GM12891 (cell line): ENCODE data around the gene PACSIN2.

Experiments used
- DNase-seq: peaks from one replicate; pipeline ENCODE4 v3.0.0; 2011; ENCODE audit warnings: low spot score; ENCODE audit not compliant: insufficient read length
- FAIRE-seq: peaks from 2 replicates; lab custom pipeline; 2011; peaks lifted over from hg19 to GRCh38; lab: Jason Lieb, UNC
- PAX5 ChIP-seq: IDR thresholded peaks from 2 replicates; pipeline ENCODE4 v1.6.1; 2011; ENCODE audit warnings: low read length, moderate library complexity, mild to moderate bottlenecking; ENCODE audit not compliant: insufficient read depth, severe bottlenecking
- POLR2A ChIP-seq: IDR thresholded peaks from 2 replicates; pipeline ENCODE4 v1.6.1; 2011; ENCODE audit warnings: low read depth, low read length, control low read depth
- POLR2AphosphoS5 ChIP-seq: IDR thresholded peaks from 2 replicates; pipeline ENCODE4 v1.6.1; 2011; ENCODE audit warnings: low read depth, low read length, control low read depth
- POU2F2 ChIP-seq: IDR thresholded peaks from 2 replicates; pipeline ENCODE4 v1.6.1; 2011; ENCODE audit warnings: low read depth, mild to moderate bottlenecking, control low read depth, low read length, moderate library complexity
- SPI1 ChIP-seq: IDR thresholded peaks from 2 replicates; pipeline ENCODE4 v1.6.1; 2011; ENCODE audit warnings: low read depth, low read length, control low read depth
- TAF1 ChIP-seq: IDR thresholded peaks from 2 replicates; pipeline ENCODE4 v1.6.1; 2011; ENCODE audit warnings: low read depth, low read length, control low read depth

The PACSIN2 gene

DNA sequence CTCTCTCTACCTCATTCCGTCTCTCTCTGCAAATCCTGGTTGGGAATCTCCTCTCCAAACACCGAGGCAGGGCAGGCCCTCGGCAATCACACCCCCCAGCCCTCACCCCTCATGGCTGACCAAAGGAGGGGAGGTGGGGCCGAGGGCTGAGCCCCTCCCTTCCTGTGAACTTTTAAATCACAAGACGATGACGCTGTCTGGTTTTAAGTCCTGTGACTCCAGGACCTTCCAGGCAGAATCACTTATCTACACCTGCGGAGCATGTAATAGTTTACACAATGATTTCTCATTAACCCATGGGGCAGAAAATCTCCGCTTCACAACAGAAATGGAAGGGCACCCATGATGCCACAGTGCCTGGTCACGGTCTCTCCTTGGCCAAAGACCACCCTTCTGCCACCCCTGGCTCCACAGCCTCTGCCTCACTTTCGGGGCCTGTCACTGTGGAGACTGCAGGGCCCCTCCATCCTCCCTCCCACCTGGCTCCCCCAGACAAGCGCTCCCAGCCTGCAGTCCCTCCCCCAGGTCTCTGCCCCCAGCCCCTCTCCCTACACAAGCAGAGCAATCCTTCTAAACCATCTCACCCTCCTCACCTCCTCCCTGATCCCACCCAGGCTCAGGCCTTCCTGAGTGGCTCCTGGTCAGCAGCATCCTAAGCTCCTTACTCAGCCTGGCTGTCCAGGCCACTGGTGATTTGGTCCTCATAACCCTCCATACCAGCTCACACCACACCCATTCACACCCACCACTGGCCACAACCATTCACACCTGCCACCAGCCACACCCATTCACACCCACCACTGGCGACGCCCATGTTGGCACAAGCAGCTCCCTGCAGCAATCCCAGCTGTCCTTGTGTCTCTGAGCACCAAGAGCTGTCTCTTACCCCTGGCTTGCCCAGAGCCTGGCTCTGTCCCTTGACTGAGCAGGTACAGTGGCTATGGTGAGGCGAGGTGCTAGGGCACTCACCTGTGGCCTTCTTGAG is 127.1 kb downstream of the PACSIN2 start:
- DNase-seq (no peak), FAIRE-seq (no peak)
- TF ChIP-seq POLR2A (no peak), POU2F2 (no peak), POLR2AphosphoS5 (no peak), PAX5 (no peak), TAF1 (no peak)

- TF ChIP-seq SPI1 (no peak), POU2F2 (no peak), TAF1 (no peak), POLR2AphosphoS5 (no peak), PAX5 (no peak), POLR2A (no peak)
- DNase-seq, result no peak
- no peak for FAIRE-seq
These were observed 127.8 kb downstream of the PACSIN2 start for GRCh38 chr22:42887120-42887519.

DNA sequence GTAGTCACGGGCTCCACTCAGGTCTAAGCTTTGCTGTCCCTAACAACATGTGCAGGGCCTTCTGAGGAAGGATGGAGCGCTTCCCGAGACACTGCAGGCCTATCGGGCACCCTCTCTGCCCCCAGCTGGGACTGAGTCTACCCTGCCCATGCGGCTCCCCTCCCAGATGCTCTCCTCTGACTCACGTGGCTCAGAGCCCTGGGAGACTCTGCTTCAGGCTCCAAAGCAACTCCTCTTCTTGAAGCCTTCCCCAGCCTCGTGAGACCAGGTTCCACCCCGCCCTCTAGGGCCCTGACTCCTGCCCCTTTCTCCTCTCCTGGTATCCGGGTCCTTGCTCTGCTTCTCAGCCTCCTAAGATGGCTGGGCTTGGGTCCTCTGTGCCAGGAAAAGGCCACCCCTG is 129.5 kb downstream of the PACSIN2 start:
- DNase-seq (no peak), FAIRE-seq (no peak)

GRCh38 chr22:42884616-42885375 is 130.2 kb downstream of the PACSIN2 start:
- TF ChIP-seq POU2F2 (no peak), POLR2A (no peak)
- FAIRE-seq, result no peak
- DNase-seq, result no peak

More for the DNA sequence above, 129.5 kb downstream of the PACSIN2 start:
- no peak for TF ChIP-seq TAF1
- no peak for TF ChIP-seq SPI1
- TF ChIP-seq PAX5, result no peak
- no peak for TF ChIP-seq POU2F2

DNA sequence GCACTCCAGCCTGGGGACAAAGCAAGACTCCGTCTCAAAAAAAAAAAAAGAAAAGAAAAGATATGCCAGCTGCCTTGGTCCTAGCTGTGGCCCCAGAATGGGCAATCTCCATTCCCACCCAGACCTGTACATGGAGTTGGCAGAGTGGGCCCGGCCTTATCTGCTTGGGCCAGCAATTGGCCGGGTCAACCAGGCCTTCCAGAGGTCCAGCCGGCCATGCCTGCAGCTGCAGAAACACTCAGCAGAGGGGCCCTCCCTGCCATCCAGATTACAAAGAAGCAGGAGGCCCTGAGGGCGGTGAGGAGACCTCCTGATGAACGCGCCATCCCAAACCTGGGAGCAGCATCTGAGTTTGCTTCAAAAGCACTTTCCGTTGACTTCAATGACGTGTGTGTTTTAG is 131.0 kb downstream of the PACSIN2 start:
- no peak for DNase-seq
- no peak for TF ChIP-seq PAX5
- no peak for TF ChIP-seq POU2F2
- TF ChIP-seq TAF1, result no peak
- TF ChIP-seq POLR2AphosphoS5, result no peak
- TF ChIP-seq SPI1, result no peak
- TF ChIP-seq POLR2A, result no peak
- FAIRE-seq, result no peak

DNA sequence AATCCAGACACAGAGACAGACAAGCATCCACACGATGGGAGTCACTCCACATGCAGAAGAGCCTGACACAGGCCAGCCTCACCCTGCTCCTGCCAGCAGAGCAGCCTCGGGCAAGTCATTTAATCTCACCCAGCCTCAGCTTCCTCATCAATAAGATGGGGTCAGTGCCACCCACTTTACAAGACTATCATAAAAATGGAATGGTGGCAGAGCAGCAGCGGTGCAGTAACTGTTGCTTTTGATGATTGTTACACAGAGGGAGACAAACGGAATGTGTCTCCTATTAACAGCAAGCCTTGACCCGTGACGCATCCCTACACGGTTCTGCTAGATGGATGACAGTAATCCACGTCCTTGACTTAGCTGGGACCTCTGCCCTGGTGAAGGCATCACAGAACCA is 131.8 kb downstream of the PACSIN2 start:
- DNase-seq (no peak), FAIRE-seq (no peak)
- no peak for TF ChIP-seq TAF1
- no peak for TF ChIP-seq POU2F2
- TF ChIP-seq SPI1, result no peak

- peak; percentile 47 for FAIRE-seq
- TF ChIP-seq TAF1, result no peak
- no peak for DNase-seq
These were observed 132.8 kb downstream of the PACSIN2 start for GRCh38 chr22:42881982-42882656.

DNA sequence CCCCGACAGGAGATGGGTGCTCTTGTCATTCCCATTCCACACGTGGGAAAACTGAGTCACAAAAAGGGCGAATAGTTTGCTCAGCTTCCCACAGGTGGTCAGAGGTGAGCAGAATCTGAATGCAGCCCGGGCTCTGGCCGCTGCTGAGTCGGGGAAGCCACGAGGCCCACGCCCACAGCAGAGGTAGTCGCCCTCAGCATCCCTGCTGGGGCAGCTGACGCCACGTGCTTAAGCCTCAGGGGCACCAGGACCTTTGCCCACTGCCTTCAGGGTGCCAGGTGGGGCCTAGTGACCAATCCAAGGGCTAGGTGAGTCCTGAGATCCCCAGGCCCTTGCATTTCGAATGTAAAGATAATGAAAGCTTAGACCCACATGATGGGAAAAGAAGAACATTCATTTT is 133.7 kb downstream of the PACSIN2 start:
- FAIRE-seq (no peak), DNase-seq (no peak)
- TF ChIP-seq POLR2A (no peak), TAF1 (no peak), PAX5 (no peak), POU2F2 (no peak), SPI1 (no peak), POLR2AphosphoS5 (no peak)

DNA sequence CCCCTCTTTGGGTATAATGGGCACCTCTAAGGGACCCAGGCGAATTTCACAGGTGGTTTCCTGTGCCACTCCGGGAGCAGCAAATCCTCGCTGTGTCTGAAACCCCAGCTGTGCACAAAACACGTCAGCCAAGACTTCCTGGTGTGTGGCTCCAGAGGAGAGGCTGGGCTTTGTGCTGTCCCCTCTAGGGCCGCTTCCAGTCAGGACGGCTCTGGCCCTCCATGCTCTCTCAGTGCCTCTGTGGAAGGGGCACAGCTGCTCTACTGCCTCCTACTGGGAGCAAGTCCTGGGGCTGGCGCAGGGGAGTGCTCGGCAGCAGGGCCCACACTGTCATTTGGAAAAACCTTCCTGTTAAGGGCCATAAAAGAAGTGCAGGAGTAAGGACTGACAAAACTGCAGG is 134.1 kb downstream of the PACSIN2 start:
- no peak for DNase-seq
- TF ChIP-seq POLR2AphosphoS5 (no peak), SPI1 (no peak), POU2F2 (no peak), TAF1 (no peak), POLR2A (no peak), PAX5 (no peak)
- FAIRE-seq, result no peak
